IMR-90 (cell line): ENCODE measurements around the gene CAND1. TPM values are rescaled to one million over a fixed set of nuclear protein-coding genes. Genes with fewer than 3 reads are reported as not detected.

ENCODE experiments used
- ATAC-seq: fragments of 200-7000 bp; cut with Tn5 transposase; 2 replicates; pipeline ENCODE4 v1.9.1; 2020; ENCODE audit warnings: low read depth, mild to moderate bottlenecking, moderate library complexity
- BruUV-seq: library from RNA; stranded (reverse); fragments of 400-500 nt; replicated peaks from 2 replicates; lab custom pipeline; 2021; lab: Mats Ljungman, UMichigan
- CTCF ChIA-PET: fragments of 300-600 bp; formaldehyde crosslinking; extraction: SDS; loops from one replicate; lab custom pipeline; 2021; ENCODE audit warnings: antibody characterized with exemption; lab: Yijun Ruan, JAX
- POLR2A ChIA-PET: fragments of 300-600 bp; sonication (Branson Sonifier 250); formaldehyde crosslinking; loops from one replicate; lab custom pipeline; 2022; ENCODE audit warnings: antibody characterized with exemption; ENCODE audit not compliant: unreplicated experiment; lab: Charles Lee
- DNase-seq: peaks from one replicate; pipeline ENCODE4 v3.0.0; 2013
- H2AFZ ChIP-seq: replicated peaks from 2 replicates; pipeline ENCODE3; 2013; ENCODE audit warnings: low read length, mild to moderate bottlenecking; ENCODE audit not compliant: poor library complexity
- H2AK5ac ChIP-seq: 2 replicates; pipeline ENCODE4 v1.6.1; 2013; ENCODE audit warnings: low read depth, low read length, inconsistent platforms
- H2AK9ac ChIP-seq: replicated peaks from 2 replicates; pipeline ENCODE3; 2013; ENCODE audit warnings: mild to moderate bottlenecking, low read depth, low read length, moderate library complexity; ENCODE audit not compliant: poor library complexity
- H2BK120ac ChIP-seq: 2 replicates; pipeline ENCODE4 v1.6.1; 2013; ENCODE audit warnings: low read depth, low read length, inconsistent platforms
- H2BK15ac ChIP-seq: 3 replicates; pipeline ENCODE4 v1.6.1; 2013; ENCODE audit warnings: low read depth, low read length, inconsistent platforms
- H2BK20ac ChIP-seq: 2 replicates; pipeline ENCODE4 v1.6.1; 2013; ENCODE audit warnings: low read depth, mild to moderate bottlenecking, inconsistent platforms, low read length, moderate library complexity
- H2BK5ac ChIP-seq: 2 replicates; pipeline ENCODE4 v1.6.1; 2013; ENCODE audit warnings: mild to moderate bottlenecking, low read depth, low read length, inconsistent platforms; ENCODE audit not compliant: poor library complexity, severe bottlenecking
- H3K14ac ChIP-seq: replicated peaks from 2 replicates; pipeline ENCODE4 v1.6.1; 2013; ENCODE audit warnings: low read depth, low read length, inconsistent platforms
- H3K18ac ChIP-seq: 2 replicates; pipeline ENCODE4 v1.6.1; 2013; ENCODE audit warnings: low read depth, low read length, control low read depth
- H3K23ac ChIP-seq: 2 replicates; pipeline ENCODE4 v1.6.1; 2013; ENCODE audit warnings: low read depth, low read length, inconsistent platforms
- H3K27ac ChIP-seq: 2 replicates; pipeline ENCODE4 v1.5.1; 2013; ENCODE audit warnings: mild to moderate bottlenecking, control low read depth, low read length; ENCODE audit not compliant: insufficient read depth
- H3K27me3 ChIP-seq: 2 replicates; pipeline ENCODE4 v1.6.1; 2013; ENCODE audit warnings: low read length; ENCODE audit not compliant: control insufficient read depth, insufficient read depth
- H3K36me3 ChIP-seq: 2 replicates; pipeline ENCODE4 v1.6.1; 2013; ENCODE audit warnings: low read length, mixed read lengths; ENCODE audit not compliant: control insufficient read depth, insufficient read depth
- H3K4ac ChIP-seq: 2 replicates; pipeline ENCODE4 v1.6.1; 2013; ENCODE audit warnings: low read depth, low read length, inconsistent platforms
- H3K4me1 ChIP-seq: 2 replicates; pipeline ENCODE4 v1.6.1; 2013; ENCODE audit warnings: low read length, mixed read lengths; ENCODE audit not compliant: control insufficient read depth, insufficient read depth
- H3K4me2 ChIP-seq: 2 replicates; pipeline ENCODE4 v1.6.1; 2013; ENCODE audit warnings: low read depth, mild to moderate bottlenecking, control low read depth, low read length, moderate library complexity
- H3K4me3 ChIP-seq: 2 replicates; pipeline ENCODE4 v1.5.1; 2013; ENCODE audit warnings: low read depth, mild to moderate bottlenecking, control low read depth, low read length, moderate library complexity; ENCODE audit not compliant: insufficient read depth
- H3K56ac ChIP-seq: 2 replicates; pipeline ENCODE4 v1.6.1; 2013; ENCODE audit warnings: low read length, inconsistent platforms; ENCODE audit not compliant: insufficient read depth; ENCODE audit errors: extremely low read depth
- H3K79me1 ChIP-seq, 2 experiments: 2 replicates each; pipeline ENCODE4 v1.6.1; 2013; ENCODE audit warnings: low read length in 2 of 2, inconsistent platforms in 1 of 2, low read depth in 1 of 2
- H3K9ac ChIP-seq: 2 replicates; pipeline ENCODE4 v1.6.1; 2013; ENCODE audit warnings: low read depth, low read length, control low read depth
- H3K9me1 ChIP-seq: 2 replicates; pipeline ENCODE4 v1.6.1; 2013; ENCODE audit warnings: low read length, inconsistent platforms; ENCODE audit not compliant: insufficient read depth
- H3K9me3 ChIP-seq: 2 replicates; pipeline ENCODE4 v1.6.1; 2013; ENCODE audit warnings: low read length; ENCODE audit not compliant: control insufficient read depth, insufficient read depth
- H4K20me1 ChIP-seq: 2 replicates; pipeline ENCODE4 v1.6.1; 2013; ENCODE audit warnings: low read length, inconsistent platforms; ENCODE audit not compliant: insufficient read depth
- H4K5ac ChIP-seq: 2 replicates; pipeline ENCODE4 v1.6.1; 2013; ENCODE audit warnings: mild to moderate bottlenecking, low read depth, low read length, control low read depth
- H4K8ac ChIP-seq, 2 experiments: 2 replicates each; pipeline ENCODE4 v1.6.1; 2013; ENCODE audit warnings: low read depth in 2 of 2, low read length in 2 of 2, control low read depth in 1 of 2, inconsistent platforms in 1 of 2
- H4K91ac ChIP-seq: 2 replicates; pipeline ENCODE4 v1.6.1; 2013; ENCODE audit warnings: low read depth, low read length, inconsistent platforms; ENCODE audit not compliant: insufficient read depth
- BHLHE40 ChIP-seq: fragments of 150-350 bp; IDR thresholded peaks from 2 replicates; pipeline ENCODE4 v1.6.1; 2016; ENCODE audit warnings: mild to moderate bottlenecking, low read depth, low read length
- CEBPB ChIP-seq: IDR thresholded peaks from 2 replicates; pipeline ENCODE4 v1.6.1; 2012; ENCODE audit warnings: low read depth, low read length, improper control_type of control experiment
- CHD1 ChIP-seq: IDR thresholded peaks from 2 replicates; pipeline ENCODE4 v1.6.1; 2012; ENCODE audit warnings: low read depth, low read length, improper control_type of control experiment
- MAFK ChIP-seq: IDR thresholded peaks from 2 replicates; pipeline ENCODE4 v1.6.1; 2012; ENCODE audit warnings: low read depth, low read length, improper control_type of control experiment
- MXI1 ChIP-seq: IDR thresholded peaks from 2 replicates; pipeline ENCODE4 v1.6.1; 2012; ENCODE audit warnings: low read depth, mild to moderate bottlenecking, low read length, moderate library complexity, borderline replicate concordance
- NFE2L2 ChIP-seq: fragments of 150-350 bp; IDR thresholded peaks from 2 replicates; pipeline ENCODE4 v1.6.1; 2016; ENCODE audit warnings: low read depth, mild to moderate bottlenecking, low read length
- RAD21 ChIP-seq: IDR thresholded peaks from 2 replicates; pipeline ENCODE4 v1.6.1; 2012; ENCODE audit warnings: low read length, improper control_type of control experiment
- RFX5 ChIP-seq: IDR thresholded peaks from 2 replicates; pipeline ENCODE4 v1.8.0; 2012; ENCODE audit warnings: low read depth, mild to moderate bottlenecking, low read length, moderate library complexity
- WGBS, 2 experiments: methylation state at CpG; one replicate each; pipeline versions ENCODE4 v1.1.5 to v1.1.7; 2013; ENCODE audit warnings: missing lambda C conversion rate in 2 of 2; ENCODE audit not compliant: insufficient read length in 1 of 2; ENCODE audit errors: extremely low coverage in 2 of 2; 5-methylcytosine and 5-hydroxymethylcytosine counted together
- dilution Hi-C: fragments of 300-500 bp; cut with HindIII; formaldehyde crosslinking; loops from one replicate; pipeline ENCODE4 v1.14.3; 2018; ENCODE audit warnings: low sequenced_read_pairs; ENCODE audit not compliant: unreplicated experiment
- in situ Hi-C: fragments of 300-500 bp; cut with MboI; formaldehyde crosslinking; loops from 3 replicates; pipeline ENCODE4 v1.14.3; 2019; ENCODE audit warnings: low sequenced_read_pairs, inconsistent platforms, mixed read lengths
- intact Hi-C: fragments of 100-400 bp; cut with micrococcal nuclease; formaldehyde crosslinking; loops from 2 replicates; pipeline ENCODE4 v1.10.0; 2022
- polyA plus RNA-seq, 3 experiments: library from polyadenylated mRNA; depleted of rRNA; stranded (reverse); fragments of >200 nt; gene quantifications; 2 replicates each; pipeline ENCODE4 v1.2.3, GENCODE V29; 2012; ENCODE audit warnings: low replicate concordance in 1 of 3
- total RNA-seq: library from RNA; depleted of rRNA; stranded (reverse); fragments of >200 nt; gene quantifications from 2 replicates; pipeline ENCODE4 v1.2.3, GENCODE V29; 2012
- TF ChIP-seq, protein P1 (sequence below): fragments of 150-350 bp; IDR thresholded peaks from 2 replicates; pipeline ENCODE4 v1.6.1; 2017; ENCODE audit warnings: mild to moderate bottlenecking, antibody characterized with exemption, low read length, low read depth
- TF ChIP-seq, protein P2 (sequence below): conservative IDR thresholded peaks from 2 replicates; pipeline ENCODE4 v1.5.1; 2012; ENCODE audit warnings: mild to moderate bottlenecking, low read depth, low read length, improper control_type of control experiment

Gene CAND1
- total and polyA plus RNA-seq, 2 of the 4 experiments (the other 2 are of a cell fraction): 42.6 to 91.4 TPM

DNA sequence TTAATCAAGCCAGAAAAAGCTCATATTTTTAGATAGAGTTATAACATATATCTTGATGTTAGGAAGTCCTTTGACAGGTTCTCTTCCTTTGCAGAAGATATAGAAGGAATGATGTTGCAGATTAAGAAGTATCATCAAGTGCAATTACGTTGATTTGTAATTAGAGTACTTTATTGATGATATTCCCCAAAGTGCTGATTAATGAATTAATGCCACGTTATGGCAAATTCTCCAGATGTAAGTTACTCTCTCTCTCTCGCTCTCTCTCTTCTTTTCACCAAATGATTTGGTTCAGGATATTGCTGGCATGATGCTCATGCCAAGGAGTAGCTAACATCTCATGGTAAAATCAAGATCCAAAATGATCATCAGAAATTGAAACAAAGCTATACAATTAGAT, 18.1 kb upstream of the CAND1 start:
- Histone ChIP-seq H2AK5ac (no peak overlapping the region), H2BK15ac (no peak overlapping the region), H3K18ac (no peak overlapping the region), H4K5ac (no peak overlapping the region), H3K27ac (no peak overlapping the region), H3K27me3 (no peaks in the 10 kb centered on the region), H2BK120ac (no peak overlapping the region), H2BK5ac (no peak overlapping the region), H3K4me1 (no peaks in the 10 kb centered on the region), H2AFZ (no peak overlapping the region), H3K79me1 (no peaks in the 10 kb centered on the region), H4K91ac (no peak overlapping the region), H3K36me3 (no peaks in the 10 kb centered on the region), H3K56ac (no peak overlapping the region), H3K9ac (no peak overlapping the region), H3K23ac (no peak overlapping the region), H4K20me1 (no peaks in the 10 kb centered on the region), H3K4me3 (no peak overlapping the region), H3K9me3 (no peaks in the 10 kb centered on the region), H3K4ac (no peak overlapping the region), H2BK20ac (no peak overlapping the region), H3K4me2 (no peak overlapping the region), H4K8ac (no peak overlapping the region), H2AK9ac (no peak overlapping the region), H3K14ac (no peak overlapping the region), H3K9me1 (no peaks in the 10 kb centered on the region)
- no peak for DNase-seq
- in situ Hi-C loops: no loop called here
- intact Hi-C loops: no loop called here
- BruUV-seq: no TSS peak
- ATAC-seq: no peak
- dilution Hi-C loops: no loop called here
- no CpG with 5 or more reads among the region's 3 CpGs for WGBS, 2 experiments
- CTCF ChIA-PET: no interaction called here
- TF ChIP-seq RFX5 (no peak), BHLHE40 (no peak), NFE2L2 (no peak), MAFK (no peak), RAD21 (no peak), CEBPB (no peak), CHD1 (no peak), MXI1 (no peak)
- TF ChIP-seq, protein P1, sequence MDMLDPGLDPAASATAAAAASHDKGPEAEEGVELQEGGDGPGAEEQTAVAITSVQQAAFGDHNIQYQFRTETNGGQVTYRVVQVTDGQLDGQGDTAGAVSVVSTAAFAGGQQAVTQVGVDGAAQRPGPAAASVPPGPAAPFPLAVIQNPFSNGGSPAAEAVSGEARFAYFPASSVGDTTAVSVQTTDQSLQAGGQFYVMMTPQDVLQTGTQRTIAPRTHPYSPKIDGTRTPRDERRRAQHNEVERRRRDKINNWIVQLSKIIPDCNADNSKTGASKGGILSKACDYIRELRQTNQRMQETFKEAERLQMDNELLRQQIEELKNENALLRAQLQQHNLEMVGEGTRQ: no peak
- TF ChIP-seq, protein P2, sequence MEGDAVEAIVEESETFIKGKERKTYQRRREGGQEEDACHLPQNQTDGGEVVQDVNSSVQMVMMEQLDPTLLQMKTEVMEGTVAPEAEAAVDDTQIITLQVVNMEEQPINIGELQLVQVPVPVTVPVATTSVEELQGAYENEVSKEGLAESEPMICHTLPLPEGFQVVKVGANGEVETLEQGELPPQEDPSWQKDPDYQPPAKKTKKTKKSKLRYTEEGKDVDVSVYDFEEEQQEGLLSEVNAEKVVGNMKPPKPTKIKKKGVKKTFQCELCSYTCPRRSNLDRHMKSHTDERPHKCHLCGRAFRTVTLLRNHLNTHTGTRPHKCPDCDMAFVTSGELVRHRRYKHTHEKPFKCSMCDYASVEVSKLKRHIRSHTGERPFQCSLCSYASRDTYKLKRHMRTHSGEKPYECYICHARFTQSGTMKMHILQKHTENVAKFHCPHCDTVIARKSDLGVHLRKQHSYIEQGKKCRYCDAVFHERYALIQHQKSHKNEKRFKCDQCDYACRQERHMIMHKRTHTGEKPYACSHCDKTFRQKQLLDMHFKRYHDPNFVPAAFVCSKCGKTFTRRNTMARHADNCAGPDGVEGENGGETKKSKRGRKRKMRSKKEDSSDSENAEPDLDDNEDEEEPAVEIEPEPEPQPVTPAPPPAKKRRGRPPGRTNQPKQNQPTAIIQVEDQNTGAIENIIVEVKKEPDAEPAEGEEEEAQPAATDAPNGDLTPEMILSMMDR: no peak
- POLR2A ChIA-PET: interaction anchor here (0.7 kb wide), 1 partner anchor 640 kb away, joined by 7 read pairs; no protein-coding TSS in a partner anchor
